GM23338 (cell line): Measurements from ENCODE around the gene NUSAP1. TPM values are rescaled to one million over a fixed set of nuclear protein-coding genes. Genes with fewer than 3 reads are reported as not detected.

Experiments
- ATAC-seq: fragments of 200-7000 bp; cut with Tn5 transposase; 3 replicates; pipeline ENCODE4 v1.9.1; 2020
- DNase-seq: peaks from one replicate; pipeline ENCODE4 v3.0.0-alpha.2; 2015; ENCODE audit warnings: low spot score
- H2AFZ ChIP-seq: fragments of 200-600 bp; sonication (generic); 2 replicates; pipeline ENCODE4 v1.8.0; 2016; ENCODE audit warnings: antibody characterized with exemption, mild to moderate bottlenecking, moderate library complexity
- H3F3A ChIP-seq: fragments of 200-600 bp; sonication (generic); replicated peaks from 2 replicates; pipeline ENCODE4 v1.8.0; 2017; ENCODE audit warnings: antibody characterized with exemption, mixed run types, low read depth
- H3K27ac ChIP-seq: fragments of 200-600 bp; sonication (generic); 2 replicates; pipeline ENCODE4 v1.6.1; 2016; ENCODE audit warnings: low read depth
- H3K27me3 ChIP-seq: fragments of 200-600 bp; sonication (generic); 2 replicates; pipeline ENCODE4 v1.8.0; 2016; ENCODE audit warnings: mild to moderate bottlenecking, mixed run types, moderate library complexity; ENCODE audit not compliant: insufficient read depth
- H3K36me3 ChIP-seq: fragments of 200-600 bp; sonication (generic); 2 replicates; pipeline ENCODE4 v1.8.0; 2016; ENCODE audit warnings: mild to moderate bottlenecking; ENCODE audit not compliant: insufficient read depth
- H3K4me1 ChIP-seq: fragments of 200-600 bp; sonication (generic); 2 replicates; pipeline ENCODE4 v1.8.0; 2016; ENCODE audit warnings: mild to moderate bottlenecking, moderate library complexity; ENCODE audit not compliant: insufficient read depth
- H3K4me2 ChIP-seq: fragments of 200-600 bp; sonication (generic); 2 replicates; pipeline ENCODE4 v1.7.1; 2017; ENCODE audit warnings: mixed run types
- H3K4me3 ChIP-seq: fragments of 200-600 bp; sonication (generic); 2 replicates; pipeline ENCODE4 v1.6.1; 2016; ENCODE audit warnings: mixed run types
- H3K79me2 ChIP-seq: fragments of 200-600 bp; sonication (generic); replicated peaks from 2 replicates; pipeline ENCODE4 v1.8.0; 2017; ENCODE audit warnings: mild to moderate bottlenecking; ENCODE audit not compliant: insufficient read depth
- H3K9me2 ChIP-seq: fragments of 200-600 bp; sonication (generic); 2 replicates; pipeline ENCODE4 v1.8.0; 2017; ENCODE audit not compliant: insufficient read depth
- H4K20me1 ChIP-seq: fragments of 200-600 bp; sonication (generic); replicated peaks from 2 replicates; pipeline ENCODE4 v1.8.0; 2017; ENCODE audit warnings: mild to moderate bottlenecking; ENCODE audit not compliant: insufficient read depth
- H3K27ac Mint-ChIP-seq: 2 replicates; pipeline ENCODE4 v1.8.0; 2020; ENCODE audit warnings: inconsistent platforms, mild to moderate bottlenecking, moderate library complexity, mixed read lengths
- H3K27me3 Mint-ChIP-seq: 3 replicates; pipeline ENCODE4 v1.8.0; 2022; ENCODE audit warnings: low read depth, mild to moderate bottlenecking, moderate library complexity, mixed read lengths, inconsistent platforms; ENCODE audit not compliant: insufficient read depth, poor library complexity
- H3K36me3 Mint-ChIP-seq: 3 replicates; pipeline ENCODE4 v1.8.0; 2021; ENCODE audit warnings: low read depth, mild to moderate bottlenecking, inconsistent platforms, moderate library complexity, mixed read lengths
- H3K4me1 Mint-ChIP-seq: 3 replicates; pipeline ENCODE4 v1.8.0; 2020; ENCODE audit warnings: mild to moderate bottlenecking, inconsistent platforms, mixed read lengths
- H3K4me3 Mint-ChIP-seq: 3 replicates; pipeline ENCODE4 v1.8.0; 2021; ENCODE audit warnings: moderate library complexity, mild to moderate bottlenecking, inconsistent platforms, mixed read lengths
- H3K9me3 Mint-ChIP-seq: 3 replicates; pipeline ENCODE4 v1.8.0; 2020; ENCODE audit warnings: moderate library complexity, mild to moderate bottlenecking, inconsistent platforms, mixed read lengths
- CREB1 ChIP-seq: fragments of 250-450 bp; sonication (Bioruptor Pico); IDR thresholded peaks from 2 replicates; pipeline ENCODE4 v1.5.0; 2020; ENCODE audit warnings: low read depth, mild to moderate bottlenecking, moderate library complexity
- EZH2 ChIP-seq: fragments of 200-600 bp; sonication (generic); IDR thresholded peaks from one replicate; pipeline ENCODE4 v1.8.0; 2017; ENCODE audit warnings: antibody characterized with exemption, mild to moderate bottlenecking, low read depth; ENCODE audit not compliant: unreplicated experiment
- EZH2phosphoT487 ChIP-seq: fragments of 200-600 bp; sonication (generic); IDR thresholded peaks from one replicate; pipeline ENCODE4 v1.8.1; 2018; ENCODE audit warnings: antibody characterized with exemption; ENCODE audit not compliant: unreplicated experiment
- JUNB ChIP-seq: IDR thresholded peaks from one replicate; pipeline ENCODE4 v1.6.1; 2016; ENCODE audit warnings: antibody characterized with exemption; ENCODE audit not compliant: unreplicated experiment
- NANOG ChIP-seq: IDR thresholded peaks from 2 replicates; pipeline ENCODE4 v1.6.1; 2016; ENCODE audit warnings: antibody characterized with exemption, borderline replicate concordance
- POLR2AphosphoS5 ChIP-seq: IDR thresholded peaks from 2 replicates; pipeline ENCODE4 v1.6.1; 2016; ENCODE audit warnings: antibody characterized with exemption, low read depth
- STAT1 ChIP-seq: IDR thresholded peaks from one replicate; pipeline ENCODE4 v1.6.1; 2016; ENCODE audit warnings: antibody characterized with exemption; ENCODE audit not compliant: unreplicated experiment
- ZNF114 ChIP-seq: fragments of 250-450 bp; sonication (Bioruptor Pico); IDR thresholded peaks from 2 replicates; pipeline ENCODE4 v1.5.0; 2020; ENCODE audit warnings: mild to moderate bottlenecking, moderate library complexity
- ZNF331 ChIP-seq: fragments of 250-450 bp; sonication (Bioruptor Pico); IDR thresholded peaks from 2 replicates; pipeline ENCODE4 v1.5.0; 2020; ENCODE audit warnings: low read depth, mild to moderate bottlenecking, moderate library complexity
- polyA plus RNA-seq: library from polyadenylated mRNA; unstranded; fragments of >200 nt; fragmentation: Nextera tagmentation; extraction: Ambion mirVana; gene quantifications from 2 replicates; pipeline ENCODE4 v1.2.1, GENCODE V29; 2016
- total RNA-seq: library from RNA; depleted of rRNA; stranded (reverse); fragments of >200 nt; shearing (Covaris generic); gene quantifications from 2 replicates; pipeline ENCODE4 v1.2.3, GENCODE V29; 2014
- TF ChIP-seq, protein P1 (sequence below): IDR thresholded peaks from 2 replicates; pipeline ENCODE4 v1.6.1; 2016; ENCODE audit warnings: antibody characterized with exemption
- TF ChIP-seq, protein P2 (sequence below): fragments of 250-450 bp; sonication (Bioruptor Pico); IDR thresholded peaks from 2 replicates; pipeline ENCODE4 v1.5.0; 2020; ENCODE audit warnings: mild to moderate bottlenecking, moderate library complexity
- TF ChIP-seq, protein P3 (sequence below): IDR thresholded peaks from one replicate; pipeline ENCODE4 v1.6.1; 2018; ENCODE audit warnings: antibody characterized with exemption; ENCODE audit not compliant: unreplicated experiment
- TF ChIP-seq, protein P4 (sequence below), 2 experiments: fragments of 200-600 bp in 1 of 2; sonication (generic) in 1 of 2; conservative IDR thresholded peaks; 2 replicates each; pipeline versions ENCODE4 v1.5.1 to v1.6.1; 2016 to 2017; ENCODE audit warnings: antibody characterized with exemption in 2 of 2, low read depth in 2 of 2, mild to moderate bottlenecking in 2 of 2, moderate library complexity in 1 of 2

Gene NUSAP1
- total and polyA plus RNA-seq, 2 experiments from 2014 or later = 126 to 272 TPM

DNA sequence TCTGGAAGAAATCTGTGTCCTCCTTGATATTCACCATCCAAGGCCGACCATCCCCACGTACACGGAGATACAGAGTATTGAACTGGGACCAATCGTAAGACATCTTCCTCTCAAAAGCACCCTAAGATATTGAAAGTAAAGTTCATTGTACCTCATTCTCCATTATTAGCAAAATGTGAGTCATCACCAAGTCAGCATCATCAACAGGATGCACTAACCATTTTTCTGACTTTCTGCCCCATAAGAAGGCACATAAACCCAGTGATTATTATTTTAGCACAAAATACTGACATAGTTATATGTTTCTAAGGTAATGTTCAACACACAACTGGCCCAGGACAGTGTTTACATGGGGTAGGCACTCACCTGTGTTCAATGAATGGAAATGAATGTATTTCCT, 62.2 kb downstream of the NUSAP1 start:
- Mint-ChIP-seq H3K27me3 (no peaks in the 10 kb centered on the region), H3K36me3 (peaks cover 21% of the 10 kb centered on the region; the same call in 2 of the 3 replicates), H3K4me1 (no peaks in the 10 kb centered on the region), H3K9me3 (no peaks in the 10 kb centered on the region), H3K4me3 (no peak overlapping the region), H3K27ac (no peak overlapping the region)
- DNase-seq = no peak
- no peak overlapping the region for H2AFZ ChIP-seq
- no peaks in the 10 kb centered on the region for H4K20me1 ChIP-seq
- no peaks in the 10 kb centered on the region for H3F3A ChIP-seq
- H3K4me3 ChIP-seq = no peak overlapping the region
- no peaks in the 10 kb centered on the region for H3K4me1 ChIP-seq
- no peaks in the 10 kb centered on the region for H3K79me2 ChIP-seq
- no peaks in the 10 kb centered on the region for H3K36me3 ChIP-seq
- no peaks in the 10 kb centered on the region for H3K9me2 ChIP-seq
- no peaks in the 10 kb centered on the region for H3K27me3 ChIP-seq
- no peak overlapping the region for H3K27ac ChIP-seq
- no peak for ATAC-seq
- TF ChIP-seq, protein P1, sequence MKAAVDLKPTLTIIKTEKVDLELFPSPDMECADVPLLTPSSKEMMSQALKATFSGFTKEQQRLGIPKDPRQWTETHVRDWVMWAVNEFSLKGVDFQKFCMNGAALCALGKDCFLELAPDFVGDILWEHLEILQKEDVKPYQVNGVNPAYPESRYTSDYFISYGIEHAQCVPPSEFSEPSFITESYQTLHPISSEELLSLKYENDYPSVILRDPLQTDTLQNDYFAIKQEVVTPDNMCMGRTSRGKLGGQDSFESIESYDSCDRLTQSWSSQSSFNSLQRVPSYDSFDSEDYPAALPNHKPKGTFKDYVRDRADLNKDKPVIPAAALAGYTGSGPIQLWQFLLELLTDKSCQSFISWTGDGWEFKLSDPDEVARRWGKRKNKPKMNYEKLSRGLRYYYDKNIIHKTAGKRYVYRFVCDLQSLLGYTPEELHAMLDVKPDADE = no peak
- no peak for TF ChIP-seq EZH2
- no peak for TF ChIP-seq EZH2phosphoT487
- no peak for TF ChIP-seq STAT1
- TF ChIP-seq NANOG = no peak
- TF ChIP-seq, protein P2, sequence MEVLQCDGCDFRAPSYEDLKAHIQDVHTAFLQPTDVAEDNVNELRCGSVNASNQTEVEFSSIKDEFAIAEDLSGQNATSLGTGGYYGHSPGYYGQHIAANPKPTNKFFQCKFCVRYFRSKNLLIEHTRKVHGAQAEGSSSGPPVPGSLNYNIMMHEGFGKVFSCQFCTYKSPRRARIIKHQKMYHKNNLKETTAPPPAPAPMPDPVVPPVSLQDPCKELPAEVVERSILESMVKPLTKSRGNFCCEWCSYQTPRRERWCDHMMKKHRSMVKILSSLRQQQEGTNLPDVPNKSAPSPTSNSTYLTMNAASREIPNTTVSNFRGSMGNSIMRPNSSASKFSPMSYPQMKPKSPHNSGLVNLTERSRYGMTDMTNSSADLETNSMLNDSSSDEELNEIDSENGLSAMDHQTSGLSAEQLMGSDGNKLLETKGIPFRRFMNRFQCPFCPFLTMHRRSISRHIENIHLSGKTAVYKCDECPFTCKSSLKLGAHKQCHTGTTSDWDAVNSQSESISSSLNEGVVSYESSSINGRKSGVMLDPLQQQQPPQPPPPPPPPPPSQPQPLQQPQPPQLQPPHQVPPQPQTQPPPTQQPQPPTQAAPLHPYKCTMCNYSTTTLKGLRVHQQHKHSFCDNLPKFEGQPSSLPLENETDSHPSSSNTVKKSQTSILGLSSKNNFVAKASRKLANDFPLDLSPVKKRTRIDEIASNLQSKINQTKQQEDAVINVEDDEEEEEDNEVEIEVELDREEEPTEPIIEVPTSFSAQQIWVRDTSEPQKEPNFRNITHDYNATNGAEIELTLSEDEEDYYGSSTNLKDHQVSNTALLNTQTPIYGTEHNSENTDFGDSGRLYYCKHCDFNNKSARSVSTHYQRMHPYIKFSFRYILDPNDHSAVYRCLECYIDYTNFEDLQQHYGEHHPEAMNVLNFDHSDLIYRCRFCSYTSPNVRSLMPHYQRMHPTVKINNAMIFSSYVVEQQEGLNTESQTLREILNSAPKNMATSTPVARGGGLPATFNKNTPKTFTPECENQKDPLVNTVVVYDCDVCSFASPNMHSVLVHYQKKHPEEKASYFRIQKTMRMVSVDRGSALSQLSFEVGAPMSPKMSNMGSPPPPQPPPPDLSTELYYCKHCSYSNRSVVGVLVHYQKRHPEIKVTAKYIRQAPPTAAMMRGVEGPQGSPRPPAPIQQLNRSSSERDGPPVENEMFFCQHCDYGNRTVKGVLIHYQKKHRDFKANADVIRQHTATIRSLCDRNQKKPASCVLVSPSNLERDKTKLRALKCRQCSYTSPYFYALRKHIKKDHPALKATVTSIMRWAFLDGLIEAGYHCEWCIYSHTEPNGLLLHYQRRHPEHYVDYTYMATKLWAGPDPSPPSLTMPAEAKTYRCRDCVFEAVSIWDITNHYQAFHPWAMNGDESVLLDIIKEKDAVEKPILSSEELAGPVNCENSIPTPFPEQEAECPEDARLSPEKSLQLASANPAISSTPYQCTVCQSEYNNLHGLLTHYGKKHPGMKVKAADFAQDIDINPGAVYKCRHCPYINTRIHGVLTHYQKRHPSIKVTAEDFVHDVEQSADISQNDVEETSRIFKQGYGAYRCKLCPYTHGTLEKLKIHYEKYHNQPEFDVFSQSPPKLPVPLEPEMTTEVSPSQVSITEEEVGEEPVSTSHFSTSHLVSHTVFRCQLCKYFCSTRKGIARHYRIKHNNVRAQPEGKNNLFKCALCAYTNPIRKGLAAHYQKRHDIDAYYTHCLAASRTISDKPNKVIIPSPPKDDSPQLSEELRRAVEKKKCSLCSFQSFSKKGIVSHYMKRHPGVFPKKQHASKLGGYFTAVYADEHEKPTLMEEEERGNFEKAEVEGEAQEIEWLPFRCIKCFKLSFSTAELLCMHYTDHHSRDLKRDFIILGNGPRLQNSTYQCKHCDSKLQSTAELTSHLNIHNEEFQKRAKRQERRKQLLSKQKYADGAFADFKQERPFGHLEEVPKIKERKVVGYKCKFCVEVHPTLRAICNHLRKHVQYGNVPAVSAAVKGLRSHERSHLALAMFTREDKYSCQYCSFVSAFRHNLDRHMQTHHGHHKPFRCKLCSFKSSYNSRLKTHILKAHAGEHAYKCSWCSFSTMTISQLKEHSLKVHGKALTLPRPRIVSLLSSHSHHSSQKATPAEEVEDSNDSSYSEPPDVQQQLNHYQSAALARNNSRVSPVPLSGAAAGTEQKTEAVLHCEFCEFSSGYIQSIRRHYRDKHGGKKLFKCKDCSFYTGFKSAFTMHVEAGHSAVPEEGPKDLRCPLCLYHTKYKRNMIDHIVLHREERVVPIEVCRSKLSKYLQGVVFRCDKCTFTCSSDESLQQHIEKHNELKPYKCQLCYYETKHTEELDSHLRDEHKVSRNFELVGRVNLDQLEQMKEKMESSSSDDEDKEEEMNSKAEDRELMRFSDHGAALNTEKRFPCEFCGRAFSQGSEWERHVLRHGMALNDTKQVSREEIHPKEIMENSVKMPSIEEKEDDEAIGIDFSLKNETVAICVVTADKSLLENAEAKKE (CRISPR knock-in tag) = no peak
- TF ChIP-seq POLR2AphosphoS5 = no peak
- no peak for TF ChIP-seq ZNF331 (CRISPR knock-in tag)
- TF ChIP-seq JUNB = no peak
- TF ChIP-seq ZNF114 (CRISPR knock-in tag) = no peak
- TF ChIP-seq, protein P3, sequence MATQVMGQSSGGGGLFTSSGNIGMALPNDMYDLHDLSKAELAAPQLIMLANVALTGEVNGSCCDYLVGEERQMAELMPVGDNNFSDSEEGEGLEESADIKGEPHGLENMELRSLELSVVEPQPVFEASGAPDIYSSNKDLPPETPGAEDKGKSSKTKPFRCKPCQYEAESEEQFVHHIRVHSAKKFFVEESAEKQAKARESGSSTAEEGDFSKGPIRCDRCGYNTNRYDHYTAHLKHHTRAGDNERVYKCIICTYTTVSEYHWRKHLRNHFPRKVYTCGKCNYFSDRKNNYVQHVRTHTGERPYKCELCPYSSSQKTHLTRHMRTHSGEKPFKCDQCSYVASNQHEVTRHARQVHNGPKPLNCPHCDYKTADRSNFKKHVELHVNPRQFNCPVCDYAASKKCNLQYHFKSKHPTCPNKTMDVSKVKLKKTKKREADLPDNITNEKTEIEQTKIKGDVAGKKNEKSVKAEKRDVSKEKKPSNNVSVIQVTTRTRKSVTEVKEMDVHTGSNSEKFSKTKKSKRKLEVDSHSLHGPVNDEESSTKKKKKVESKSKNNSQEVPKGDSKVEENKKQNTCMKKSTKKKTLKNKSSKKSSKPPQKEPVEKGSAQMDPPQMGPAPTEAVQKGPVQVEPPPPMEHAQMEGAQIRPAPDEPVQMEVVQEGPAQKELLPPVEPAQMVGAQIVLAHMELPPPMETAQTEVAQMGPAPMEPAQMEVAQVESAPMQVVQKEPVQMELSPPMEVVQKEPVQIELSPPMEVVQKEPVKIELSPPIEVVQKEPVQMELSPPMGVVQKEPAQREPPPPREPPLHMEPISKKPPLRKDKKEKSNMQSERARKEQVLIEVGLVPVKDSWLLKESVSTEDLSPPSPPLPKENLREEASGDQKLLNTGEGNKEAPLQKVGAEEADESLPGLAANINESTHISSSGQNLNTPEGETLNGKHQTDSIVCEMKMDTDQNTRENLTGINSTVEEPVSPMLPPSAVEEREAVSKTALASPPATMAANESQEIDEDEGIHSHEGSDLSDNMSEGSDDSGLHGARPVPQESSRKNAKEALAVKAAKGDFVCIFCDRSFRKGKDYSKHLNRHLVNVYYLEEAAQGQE = no peak
- TF ChIP-seq CREB1 = no peak
- TF ChIP-seq, protein P4, sequence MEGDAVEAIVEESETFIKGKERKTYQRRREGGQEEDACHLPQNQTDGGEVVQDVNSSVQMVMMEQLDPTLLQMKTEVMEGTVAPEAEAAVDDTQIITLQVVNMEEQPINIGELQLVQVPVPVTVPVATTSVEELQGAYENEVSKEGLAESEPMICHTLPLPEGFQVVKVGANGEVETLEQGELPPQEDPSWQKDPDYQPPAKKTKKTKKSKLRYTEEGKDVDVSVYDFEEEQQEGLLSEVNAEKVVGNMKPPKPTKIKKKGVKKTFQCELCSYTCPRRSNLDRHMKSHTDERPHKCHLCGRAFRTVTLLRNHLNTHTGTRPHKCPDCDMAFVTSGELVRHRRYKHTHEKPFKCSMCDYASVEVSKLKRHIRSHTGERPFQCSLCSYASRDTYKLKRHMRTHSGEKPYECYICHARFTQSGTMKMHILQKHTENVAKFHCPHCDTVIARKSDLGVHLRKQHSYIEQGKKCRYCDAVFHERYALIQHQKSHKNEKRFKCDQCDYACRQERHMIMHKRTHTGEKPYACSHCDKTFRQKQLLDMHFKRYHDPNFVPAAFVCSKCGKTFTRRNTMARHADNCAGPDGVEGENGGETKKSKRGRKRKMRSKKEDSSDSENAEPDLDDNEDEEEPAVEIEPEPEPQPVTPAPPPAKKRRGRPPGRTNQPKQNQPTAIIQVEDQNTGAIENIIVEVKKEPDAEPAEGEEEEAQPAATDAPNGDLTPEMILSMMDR (conservative IDR thresholded peaks at IDR 0.05; ENCODE audit: low read depth in 2 of 2) = no peak
- no peak overlapping the region for H3K4me2 ChIP-seq
